GM12872 (cell line): Measurements from ENCODE around the gene SAT1.

Experiments
- CTCF ChIP-seq: IDR thresholded peaks from 3 replicates; pipeline ENCODE4 v1.5.1; 2011; ENCODE audit warnings: low read depth, mild to moderate bottlenecking, low read length, moderate library complexity; ENCODE audit not compliant: insufficient read depth

The SAT1 gene

GRCh38 chrX:23815376-23815775 is 32.4 kb downstream of the SAT1 start:
- TF ChIP-seq CTCF: no peak

- TF ChIP-seq CTCF: no peak
Measured at GRCh38 chrX:23816179-23816578, 33.2 kb downstream of the SAT1 start.

- no peak for TF ChIP-seq CTCF
Measured at GRCh38 chrX:23817979-23818336, 35.0 kb downstream of the SAT1 start.

- no peak for TF ChIP-seq CTCF
Measured at GRCh38 chrX:23819385-23820234, 36.6 kb downstream of the SAT1 start.

- TF ChIP-seq CTCF: no peak
Measured at GRCh38 chrX:23820235-23820782, 37.3 kb downstream of the SAT1 start.

- TF ChIP-seq CTCF: no peak
Measured at GRCh38 chrX:23821847-23822246, 38.9 kb downstream of the SAT1 start.

GRCh38 chrX:23822397-23822796 is 39.4 kb downstream of the SAT1 start:
- no peak for TF ChIP-seq CTCF
